Raji (cell line): ENCODE results near the gene SLC35D2.

Experiments used
- POLR2A ChIP-seq: IDR thresholded peaks from 2 replicates; pipeline ENCODE4 v1.6.1; 2011; ENCODE audit warnings: low read depth, low read length, control low read depth; ENCODE audit not compliant: insufficient read depth

SLC35D2 gene

GRCh38 chr9:96413302-96414221 lies 30.1 kb upstream of the SLC35D2 start:
- TF ChIP-seq POLR2A = no peak

GRCh38 chr9:96412174-96412913 lies 28.8 kb upstream of the SLC35D2 start:
- TF ChIP-seq POLR2A = no peak

GRCh38 chr9:96411129-96411838 lies 27.8 kb upstream of the SLC35D2 start:
- TF ChIP-seq POLR2A = no peak

GRCh38 chr9:96408409-96409280 lies 25.1 kb upstream of the SLC35D2 start:
- TF ChIP-seq POLR2A = no peak

GRCh38 chr9:96400132-96400910 lies 16.8 kb upstream of the SLC35D2 start:
- TF ChIP-seq POLR2A = no peak

- TF ChIP-seq POLR2A = no peak
These were observed 15.8 kb upstream of the SLC35D2 start for GRCh38 chr9:96399325-96399633.

- no peak for TF ChIP-seq POLR2A
These were observed 15.2 kb upstream of the SLC35D2 start for GRCh38 chr9:96398582-96399324.

GRCh38 chr9:96395964-96396363 lies 12.5 kb upstream of the SLC35D2 start:
- TF ChIP-seq POLR2A = no peak

GRCh38 chr9:96394832-96395496 lies 11.5 kb upstream of the SLC35D2 start:
- TF ChIP-seq POLR2A = no peak

GRCh38 chr9:96392263-96392662 lies 8.8 kb upstream of the SLC35D2 start:
- TF ChIP-seq POLR2A = no peak

GRCh38 chr9:96391021-96391765 lies 7.7 kb upstream of the SLC35D2 start:
- TF ChIP-seq POLR2A = no peak

- no peak for TF ChIP-seq POLR2A
These were observed 4.6 kb upstream of the SLC35D2 start for GRCh38 chr9:96388144-96388543.
